GM12878 (cell line): Measurements from ENCODE around the gene FDX2. TPM values are rescaled to one million over a fixed set of nuclear protein-coding genes. Genes with fewer than 3 reads are reported as not detected.

Source experiments
- ATF2 ChIP-seq: IDR thresholded peaks from 2 replicates; pipeline ENCODE4 v1.6.1; 2012; ENCODE audit warnings: low read length, inconsistent platforms
- CTCF ChIP-seq, 3 experiments: IDR thresholded peaks in 2 of 3; conservative IDR thresholded peaks in 1 of 3; 2 replicates each; pipeline ENCODE4 v1.5.1; 2011; ENCODE audit warnings: low read depth in 3 of 3, low read length in 3 of 3, mild to moderate bottlenecking in 3 of 3, control low read depth in 2 of 3, moderate library complexity in 2 of 3, inconsistent platforms in 1 of 3, mixed read lengths in 1 of 3; ENCODE audit not compliant: control insufficient read depth in 2 of 3, insufficient read depth in 1 of 3; ENCODE audit errors: extremely low read depth in 1 of 3
- E2F8 ChIP-seq: fragments of 450-650 bp; IDR thresholded peaks from 2 replicates; pipeline ENCODE4 v1.6.1; 2018; ENCODE audit warnings: mild to moderate bottlenecking, low read depth, moderate library complexity; ENCODE audit not compliant: partially characterized antibody
- ELK1 ChIP-seq: IDR thresholded peaks from 2 replicates; pipeline ENCODE4 v1.6.1; 2012; ENCODE audit warnings: low read depth, low read length, improper control_type of control experiment
- PKNOX1 ChIP-seq: fragments of 450-650 bp; IDR thresholded peaks from 2 replicates; pipeline ENCODE4 v1.6.1; 2016; ENCODE audit warnings: mild to moderate bottlenecking
- POLR2A ChIP-seq: IDR thresholded peaks from 2 replicates; pipeline ENCODE4 v1.6.1; 2011; ENCODE audit warnings: low read depth, mild to moderate bottlenecking, low read length
- POLR2AphosphoS5 ChIP-seq: IDR thresholded peaks from 2 replicates; pipeline ENCODE4 v1.6.1; 2011; ENCODE audit warnings: mild to moderate bottlenecking, low read length, inconsistent platforms
- ZBTB40 ChIP-seq: fragments of 450-650 bp; IDR thresholded peaks from 2 replicates; pipeline ENCODE4 v1.6.1; 2016; ENCODE audit warnings: mild to moderate bottlenecking, moderate library complexity, borderline replicate concordance
- ZNF207 ChIP-seq: fragments of 450-650 bp; IDR thresholded peaks from 2 replicates; pipeline ENCODE4 v1.6.1; 2014; ENCODE audit warnings: antibody characterized with exemption, mild to moderate bottlenecking, borderline replicate concordance
- polyA plus RNA-seq, 11 experiments: library from polyadenylated mRNA; depleted of rRNA in 4 of 11; unstranded in 6 of 11; stranded (reverse) in 5 of 11; fragments of >200 nt; fragmentation: Nextera tagmentation in 4 of 11; fragmentation: Illumina TruSeq in 1 of 11; extraction: Ambion mirVana in 4 of 11; extraction: Trizol in 1 of 11; gene quantifications; 1 replicate in 1 of 11; 2 replicates in 10 of 11; pipeline versions ENCODE4 v1.2.1 to v1.2.3, GENCODE V29; 2011 to 2016; ENCODE audit warnings: inconsistent platforms in 2 of 11, missing spikeins in 2 of 11, low read depth in 1 of 11
- total RNA-seq, 4 experiments: library from RNA; depleted of rRNA in 3 of 4; stranded (reverse); fragments of >200 nt in 3 of 4; fragmentation: Illumina TruSeq in 1 of 4; extraction: Trizol in 1 of 4; gene quantifications; 2 replicates each; pipeline versions ENCODE4 v1.2.1 to v1.2.3, GENCODE V29; 2013 to 2021

Gene FDX2
- total and polyA plus RNA-seq, 10 of the 15 experiments (the other 5 are each of a cell fraction or from before 2014, with no cell fraction given), result 1.4 to 50.4 (median 24.7) TPM

GRCh38 chr19:10279737-10280442, 35.9 kb downstream of the FDX2 start (continued):
- TF ChIP-seq ELK1 (no peak), E2F8 (no peak), PKNOX1 (peak; percentile 60; the same call in 1 of the 2 replicates), ZBTB40 (no peak), CTCF (IDR thresholded peaks at IDR 0.05 in 2 of 3, conservative IDR thresholded peaks at IDR 0.05 in 1 of 3; ENCODE audit: control insufficient read depth in 2 of 3, extremely low read depth in 1 of 3, insufficient read depth in 1 of 3, low read depth in 3 of 3, low read length in 3 of 3) (no peak), ATF2 (no peak), POLR2AphosphoS5 (peak; percentile 58; the same call in 1 of the 2 replicates), POLR2A (peak; percentile 32; the same call in 1 of the 2 replicates), ZNF207 (no peak)
